GM12878 (cell line): Measurements from ENCODE around the gene NTN1. TPM values are rescaled to one million over a fixed set of nuclear protein-coding genes. Genes with fewer than 3 reads are reported as not detected.

Experiments
- ATAC-seq: fragments of 200-7000 bp; cut with Tn5 transposase; 3 replicates; pipeline ENCODE4 v1.9.1; 2020; ENCODE audit warnings: mild to moderate bottlenecking, moderate library complexity
- BruUV-seq: library from RNA; stranded (reverse); fragments of 400-500 nt; replicated peaks from 2 replicates; lab custom pipeline; 2021; lab: Mats Ljungman, UMichigan
- CTCF ChIA-PET: fragments of 300-600 bp; sonication (Branson Sonifier 250); formaldehyde crosslinking; extraction: SDS; loops from one replicate; lab custom pipeline; 2021; ENCODE audit warnings: inconsistent platforms; lab: Yijun Ruan, JAX
- POLR2A ChIA-PET: fragments of 350-600 bp; formaldehyde crosslinking; extraction: SDS; loops from one replicate; lab custom pipeline; 2021; ENCODE audit warnings: inconsistent platforms; lab: Charles Lee
- RAD21 ChIA-PET: fragments of 300-600 bp; sonication (Branson Sonifier 250); formaldehyde crosslinking; loops from one replicate; lab custom pipeline; 2023; ENCODE audit warnings: antibody characterized with exemption; ENCODE audit not compliant: unreplicated experiment; lab: Charles Lee
- SMC1A ChIA-PET: fragments of 300-600 bp; sonication (Branson Sonifier 250); formaldehyde crosslinking; loops from one replicate; lab custom pipeline; 2023; ENCODE audit not compliant: unreplicated experiment, uncharacterized antibody; lab: Charles Lee
- DNase-seq: peaks from one replicate; pipeline ENCODE4 v3.0.0-alpha.2; 2011; ENCODE audit warnings: low read depth, low spot score
- FAIRE-seq: peaks from 3 replicates; lab custom pipeline; 2011; peaks lifted over from hg19 to GRCh38; lab: Jason Lieb, UNC
- H2AFZ ChIP-seq: 2 replicates; pipeline ENCODE4 v1.6.0; 2011; ENCODE audit warnings: low read depth, low read length, control low read depth; ENCODE audit not compliant: control insufficient read depth
- H3K27ac ChIP-seq: 2 replicates; pipeline ENCODE4 v1.5.1; 2011; ENCODE audit warnings: control low read depth; ENCODE audit not compliant: control insufficient read depth, insufficient read depth
- H3K27me3 ChIP-seq, 2 experiments: replicated peaks in 1 of 2; 2 replicates each; pipeline versions ENCODE4 v1.6.0 to v1.6.1; 2011; ENCODE audit warnings: low read length in 1 of 2; ENCODE audit not compliant: control insufficient read depth in 2 of 2, insufficient read depth in 2 of 2
- H3K36me3 ChIP-seq, 2 experiments: 2 replicates each; pipeline ENCODE4 v1.5.1; 2011; ENCODE audit warnings: low read length in 1 of 2; ENCODE audit not compliant: control insufficient read depth in 2 of 2, insufficient read depth in 2 of 2
- H3K4me1 ChIP-seq: 2 replicates; pipeline ENCODE4 v1.6.1; 2011; ENCODE audit warnings: mild to moderate bottlenecking, low read length, moderate library complexity, mixed read lengths; ENCODE audit not compliant: control insufficient read depth, insufficient read depth
- H3K4me2 ChIP-seq: 2 replicates; pipeline ENCODE4 v1.6.0; 2011; ENCODE audit warnings: control low read depth; ENCODE audit not compliant: control insufficient read depth, insufficient read depth
- H3K4me3 ChIP-seq: fragments of 200-600 bp; sonication (generic); 2 replicates; pipeline ENCODE4 v1.5.1; 2016
- H3K79me2 ChIP-seq: 2 replicates; pipeline ENCODE4 v1.6.0; 2011; ENCODE audit warnings: low read length; ENCODE audit not compliant: control insufficient read depth, insufficient read depth
- H3K9ac ChIP-seq: 2 replicates; pipeline ENCODE4 v1.8.0; 2011; ENCODE audit warnings: low read length, control low read depth, mixed read lengths; ENCODE audit not compliant: control insufficient read depth, insufficient read depth
- H3K9me3 ChIP-seq: replicated peaks from 3 replicates; pipeline ENCODE4 v1.5.1; 2011; ENCODE audit warnings: mild to moderate bottlenecking, low read length; ENCODE audit not compliant: control insufficient read depth, insufficient read depth
- H4K20me1 ChIP-seq: 2 replicates; pipeline ENCODE4 v1.6.0; 2011; ENCODE audit not compliant: control insufficient read depth, insufficient read depth
- DPF2 ChIP-seq: fragments of 450-650 bp; IDR thresholded peaks from 2 replicates; pipeline ENCODE4 v1.6.1; 2017; ENCODE audit warnings: mild to moderate bottlenecking
- GABPA ChIP-seq: IDR thresholded peaks from 2 replicates; pipeline ENCODE4 v1.6.1; 2014; ENCODE audit warnings: antibody characterized with exemption, low read depth, mild to moderate bottlenecking, inconsistent platforms
- SMAD5 ChIP-seq: IDR thresholded peaks from 2 replicates; pipeline ENCODE4 v1.6.1; 2016; ENCODE audit warnings: antibody characterized with exemption, low read depth
- WGBS: methylation state at CpG from one replicate; pipeline ENCODE4 v1.1.6; 2016; ENCODE audit warnings: low lambda C conversion rate; ENCODE audit not compliant: insufficient replicate concordance, insufficient coverage; ENCODE audit errors: missing lambda C conversion rate; 5-methylcytosine and 5-hydroxymethylcytosine counted together
- in situ Hi-C: fragments of 300-500 bp; cut with MboI; formaldehyde crosslinking; loops from 9 replicates; pipeline ENCODE4 v1.14.3; 2018; ENCODE audit warnings: mixed read lengths
- intact Hi-C: fragments of 100-400 bp; cut with micrococcal nuclease; formaldehyde crosslinking; loops from one replicate; pipeline ENCODE4 v1.14.2; 2022; ENCODE audit not compliant: unreplicated experiment
- polyA plus RNA-seq, 11 experiments: library from polyadenylated mRNA; depleted of rRNA in 4 of 11; unstranded in 6 of 11; stranded (reverse) in 5 of 11; fragments of >200 nt; fragmentation: Nextera tagmentation in 4 of 11; fragmentation: Illumina TruSeq in 1 of 11; extraction: Ambion mirVana in 4 of 11; extraction: Trizol in 1 of 11; gene quantifications; 1 replicate in 1 of 11; 2 replicates in 10 of 11; pipeline versions ENCODE4 v1.2.1 to v1.2.3, GENCODE V29; 2011 to 2016; ENCODE audit warnings: inconsistent platforms in 2 of 11, missing spikeins in 2 of 11, low read depth in 1 of 11
- total RNA-seq, 4 experiments: library from RNA; depleted of rRNA in 3 of 4; stranded (reverse); fragments of >200 nt in 3 of 4; fragmentation: Illumina TruSeq in 1 of 4; extraction: Trizol in 1 of 4; gene quantifications; 2 replicates each; pipeline versions ENCODE4 v1.2.1 to v1.2.3, GENCODE V29; 2013 to 2021
- TF ChIP-seq, protein P1 (sequence below): fragments of 450-650 bp; IDR thresholded peaks from 2 replicates; pipeline ENCODE4 v1.6.1; 2016; ENCODE audit warnings: mild to moderate bottlenecking, moderate library complexity, borderline replicate concordance

Gene NTN1
- total and polyA plus RNA-seq, 10 of the 15 experiments (the other 5 are each of a cell fraction or from before 2014, with no cell fraction given): 0.02 to 0.89 (median 0.35) TPM

DNA sequence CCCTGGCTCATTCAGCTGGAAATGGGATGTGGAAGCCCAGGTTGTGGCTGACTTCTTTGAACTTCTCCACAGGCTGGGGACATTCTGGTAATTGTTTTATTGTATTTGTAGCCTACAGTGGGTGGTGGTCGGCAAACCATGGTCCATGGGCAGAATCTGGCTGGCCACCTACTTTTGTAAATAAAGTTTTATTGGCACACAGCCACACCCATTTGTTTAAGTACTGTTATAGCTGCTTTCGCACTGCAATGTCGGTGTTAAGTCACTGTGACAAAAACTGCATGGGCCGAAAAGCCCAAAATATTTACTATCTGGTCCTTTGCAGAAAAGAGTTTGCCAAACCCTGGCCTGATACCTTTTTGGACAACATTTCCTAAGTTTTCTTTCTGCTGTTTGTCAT lies 86.2 kb downstream of the NTN1 start:
- Histone ChIP-seq H3K9ac (no peak overlapping the region), H3K4me1 (no peaks in the 10 kb centered on the region), H3K4me2 (no peak overlapping the region), H3K36me3 (no peaks in the 10 kb centered on the region), H3K9me3 (no peaks in the 10 kb centered on the region; the same call in 1 of the 3 replicates), H3K27me3 (no peaks in the 10 kb centered on the region), H4K20me1 (no peaks in the 10 kb centered on the region), H3K4me3 (no peak overlapping the region), H3K27ac (no peak overlapping the region), H2AFZ (no peak overlapping the region), H3K79me2 (no peaks in the 10 kb centered on the region)
- ChIA-PET RAD21 (no interaction called here), CTCF (no interaction called here), SMC1A (no interaction called here), POLR2A (no interaction called here)
- WGBS: 53% methylated on average over 4 of the region's 4 CpGs
- intact Hi-C loops: no loop called here
- ATAC-seq (no peak), FAIRE-seq (no peak), DNase-seq (no peak)
- in situ Hi-C loops: no loop called here
- BruUV-seq: no TSS peak
- TF ChIP-seq GABPA: no peak
- no peak for TF ChIP-seq SMAD5
- no peak for TF ChIP-seq DPF2
- TF ChIP-seq, protein P1, sequence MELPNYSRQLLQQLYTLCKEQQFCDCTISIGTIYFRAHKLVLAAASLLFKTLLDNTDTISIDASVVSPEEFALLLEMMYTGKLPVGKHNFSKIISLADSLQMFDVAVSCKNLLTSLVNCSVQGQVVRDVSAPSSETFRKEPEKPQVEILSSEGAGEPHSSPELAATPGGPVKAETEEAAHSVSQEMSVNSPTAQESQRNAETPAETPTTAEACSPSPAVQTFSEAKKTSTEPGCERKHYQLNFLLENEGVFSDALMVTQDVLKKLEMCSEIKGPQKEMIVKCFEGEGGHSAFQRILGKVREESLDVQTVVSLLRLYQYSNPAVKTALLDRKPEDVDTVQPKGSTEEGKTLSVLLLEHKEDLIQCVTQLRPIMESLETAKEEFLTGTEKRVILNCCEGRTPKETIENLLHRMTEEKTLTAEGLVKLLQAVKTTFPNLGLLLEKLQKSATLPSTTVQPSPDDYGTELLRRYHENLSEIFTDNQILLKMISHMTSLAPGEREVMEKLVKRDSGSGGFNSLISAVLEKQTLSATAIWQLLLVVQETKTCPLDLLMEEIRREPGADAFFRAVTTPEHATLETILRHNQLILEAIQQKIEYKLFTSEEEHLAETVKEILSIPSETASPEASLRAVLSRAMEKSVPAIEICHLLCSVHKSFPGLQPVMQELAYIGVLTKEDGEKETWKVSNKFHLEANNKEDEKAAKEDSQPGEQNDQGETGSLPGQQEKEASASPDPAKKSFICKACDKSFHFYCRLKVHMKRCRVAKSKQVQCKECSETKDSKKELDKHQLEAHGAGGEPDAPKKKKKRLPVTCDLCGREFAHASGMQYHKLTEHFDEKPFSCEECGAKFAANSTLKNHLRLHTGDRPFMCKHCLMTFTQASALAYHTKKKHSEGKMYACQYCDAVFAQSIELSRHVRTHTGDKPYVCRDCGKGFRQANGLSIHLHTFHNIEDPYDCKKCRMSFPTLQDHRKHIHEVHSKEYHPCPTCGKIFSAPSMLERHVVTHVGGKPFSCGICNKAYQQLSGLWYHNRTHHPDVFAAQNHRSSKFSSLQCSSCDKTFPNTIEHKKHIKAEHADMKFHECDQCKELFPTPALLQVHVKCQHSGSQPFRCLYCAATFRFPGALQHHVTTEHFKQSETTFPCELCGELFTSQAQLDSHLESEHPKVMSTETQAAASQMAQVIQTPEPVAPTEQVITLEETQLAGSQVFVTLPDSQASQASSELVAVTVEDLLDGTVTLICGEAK: peak; percentile 46; the same call in 1 of the 2 replicates
